Left lobe of liver (tissue), 2 donors: ENCODE measurements around the gene CPNE4. TPM values are rescaled to one million over a fixed set of nuclear protein-coding genes. Genes with fewer than 3 reads are reported as not detected.

Source experiments
- ATAC-seq: fragments of 200-7000 bp; cut with Tn5 transposase; one replicate; pipeline ENCODE4 v1.9.1; 2020; ENCODE audit warnings: mild to moderate bottlenecking, moderate library complexity
- DNase-seq: peaks from one replicate; pipeline ENCODE4 v3.0.0-alpha.2; 2020; ENCODE audit warnings: low spot score
- total RNA-seq: library from RNA; stranded (reverse); gene quantifications from one replicate; pipeline ENCODE4 v1.2.1, GENCODE V29; 2021
- donor health status: DM: no; HTN: no; CAD: no; lungs with moderate emphysema.
- donor health status: DM: no; HTN: yes; CAD: no.

Gene CPNE4
- total RNA-seq, 1 donor from 2014 or later, result not detected

DNA sequence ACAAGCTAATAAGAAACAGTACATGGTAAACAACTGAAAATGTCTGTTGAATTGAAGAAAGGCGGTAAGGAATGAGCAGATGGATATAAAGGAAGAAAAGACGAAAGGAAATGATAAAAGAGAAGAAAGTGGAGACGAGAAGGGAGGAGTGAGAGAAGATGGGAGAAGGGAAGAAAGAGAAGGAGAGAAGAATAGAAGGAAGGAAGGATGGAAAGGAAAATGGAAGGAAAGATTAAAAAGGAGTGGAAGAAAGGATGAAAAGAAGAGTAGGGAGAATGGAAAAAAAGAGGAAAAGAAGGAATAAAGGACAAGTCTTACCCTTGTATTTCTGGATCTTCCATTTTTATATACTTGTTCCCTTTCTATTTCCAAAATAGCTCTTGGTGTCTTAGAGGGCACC is 17.7 kb downstream of the CPNE4 start:
- ATAC-seq (no peak), DNase-seq (no peak)

GRCh38 chr3:132016061-132017041 is 18.5 kb downstream of the CPNE4 start:
- ATAC-seq, result no peak
- no peak for DNase-seq

GRCh38 chr3:132014105-132014504 is 20.7 kb downstream of the CPNE4 start:
- DNase-seq, result no peak
- no peak for ATAC-seq

DNA sequence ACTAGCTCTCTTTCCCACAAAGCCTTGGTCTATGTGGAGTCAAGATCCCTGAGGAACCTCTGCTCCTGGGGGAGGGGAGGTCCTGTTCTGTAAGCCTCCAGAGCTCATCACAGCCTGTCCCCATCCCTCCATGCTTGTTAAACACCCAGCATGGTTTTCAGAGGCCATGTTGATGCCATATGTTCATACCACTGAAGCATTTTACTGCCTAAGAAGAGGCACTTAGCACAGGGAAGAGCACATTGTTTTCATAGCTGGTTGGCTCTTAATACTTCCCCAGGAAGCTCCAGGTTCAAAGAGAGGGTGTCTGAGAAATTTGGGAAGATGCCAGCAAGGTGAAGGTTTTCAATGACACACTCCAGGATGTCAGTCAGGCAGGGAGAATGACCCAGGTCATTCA is 25.6 kb downstream of the CPNE4 start:
- ATAC-seq (no peak), DNase-seq (no peak)

DNA sequence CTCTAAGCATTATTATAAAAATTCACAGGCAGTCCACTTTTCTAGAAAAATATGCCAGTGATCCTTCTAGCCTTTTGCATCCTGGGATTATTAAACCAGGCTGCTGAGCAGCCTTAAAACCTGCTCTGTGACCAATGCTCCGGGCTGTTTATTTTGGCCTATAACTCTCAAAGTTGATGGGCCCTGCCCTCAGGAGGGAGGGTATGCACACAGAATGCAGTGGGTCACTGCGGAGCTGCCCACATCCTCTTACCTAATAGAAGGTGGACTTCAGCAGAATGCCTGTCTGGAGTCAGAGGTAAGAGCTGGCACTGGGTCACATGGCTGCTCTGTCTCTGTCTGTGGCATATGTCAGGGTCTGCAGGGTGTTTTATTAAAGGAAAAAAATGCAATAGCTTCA is 26.0 kb downstream of the CPNE4 start:
- no peak for ATAC-seq
- DNase-seq, result no peak

- ATAC-seq (no peak), DNase-seq (no peak)
Observed at GRCh38 chr3:132007617-132008016, 27.2 kb downstream of the CPNE4 start.

GRCh38 chr3:132006605-132007204 is 28.1 kb downstream of the CPNE4 start:
- ATAC-seq, result peak; percentile 89
- DNase-seq, result no peak

- no peak for DNase-seq
- no peak for ATAC-seq
Observed at GRCh38 chr3:132004571-132004970, 30.2 kb downstream of the CPNE4 start.

GRCh38 chr3:132003685-132004084 is 31.1 kb downstream of the CPNE4 start:
- ATAC-seq (no peak), DNase-seq (no peak)

GRCh38 chr3:132001999-132002398 is 32.8 kb downstream of the CPNE4 start:
- no peak for DNase-seq
- ATAC-seq, result no peak

GRCh38 chr3:132001036-132001435 is 33.8 kb downstream of the CPNE4 start:
- DNase-seq (no peak), ATAC-seq (no peak)

DNA sequence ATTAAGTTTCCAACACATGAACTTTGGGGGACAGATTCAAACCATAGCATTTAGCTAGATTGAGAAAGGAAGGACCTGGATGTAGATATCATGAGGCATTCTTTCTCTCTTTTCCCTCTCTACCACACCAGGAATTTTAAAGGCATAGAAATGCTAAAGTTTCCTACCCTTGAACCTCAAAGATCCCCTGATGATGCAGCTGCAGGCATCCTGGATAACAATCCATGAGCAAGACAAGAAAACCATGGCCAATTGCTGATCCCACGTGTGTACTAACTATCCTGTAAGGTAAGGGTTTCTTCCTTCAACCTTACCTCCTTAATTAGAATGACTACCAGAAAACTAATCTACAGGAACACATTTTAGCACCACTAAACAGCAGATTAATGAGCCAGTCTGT is 36.8 kb downstream of the CPNE4 start:
- ATAC-seq, result no peak

GRCh38 chr3:131995891-131996290 is 38.9 kb downstream of the CPNE4 start:
- no peak for ATAC-seq
- no peak for DNase-seq

More for the DNA sequence above, 36.8 kb downstream of the CPNE4 start:
- no peak for DNase-seq

- ATAC-seq (no peak), DNase-seq (no peak)
Observed at GRCh38 chr3:131989318-131989717, 45.5 kb downstream of the CPNE4 start.

- no peak for DNase-seq
- ATAC-seq, result no peak
Observed at GRCh38 chr3:131988209-131988608, 46.6 kb downstream of the CPNE4 start.

DNA sequence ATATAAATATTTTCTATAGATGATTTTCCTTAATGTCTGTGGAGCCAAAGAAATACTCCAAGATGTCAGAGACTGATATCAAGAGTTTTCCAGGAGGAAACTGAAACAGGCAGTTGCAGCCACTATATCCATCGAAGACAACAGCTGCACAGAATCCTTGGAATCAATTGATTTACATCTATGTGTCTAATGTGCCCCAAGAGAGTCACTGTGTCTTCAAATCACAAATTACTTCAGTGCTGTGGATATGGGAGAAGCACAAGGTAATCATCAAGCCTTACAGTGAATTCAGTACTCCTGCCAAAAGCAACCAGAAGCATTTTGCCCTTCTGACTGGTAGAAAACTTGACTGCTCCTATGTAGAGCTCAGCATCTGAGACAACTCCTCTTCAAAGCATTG is 51.1 kb downstream of the CPNE4 start:
- ATAC-seq (no peak), DNase-seq (no peak)

- DNase-seq (no peak), ATAC-seq (no peak)
Observed at GRCh38 chr3:131981323-131981722, 53.5 kb downstream of the CPNE4 start.

DNA sequence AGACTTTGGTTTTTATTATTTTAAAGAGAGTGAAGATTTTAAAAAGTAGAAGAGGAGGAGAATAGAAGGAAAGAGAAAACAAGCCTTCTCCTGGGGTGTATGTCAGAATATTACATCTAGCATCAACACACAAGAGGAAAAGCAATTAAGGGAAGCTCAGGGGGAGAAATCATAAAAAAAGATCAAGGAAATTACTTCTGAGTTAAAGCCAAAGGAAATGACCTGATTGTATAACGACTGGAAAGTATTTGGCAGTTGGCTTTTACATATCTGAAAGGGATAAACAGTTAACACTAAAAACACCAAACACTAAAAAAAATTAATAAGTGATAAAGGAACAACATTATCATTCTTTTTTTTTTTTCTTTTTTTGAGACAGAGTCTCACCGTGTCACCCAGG is 58.4 kb downstream of the CPNE4 start:
- DNase-seq (no peak), ATAC-seq (no peak)

- no peak for DNase-seq
Observed at GRCh38 chr3:131975047-131975446, 59.8 kb downstream of the CPNE4 start.

GRCh38 chr3:131973731-131974130 is 61.1 kb downstream of the CPNE4 start:
- no peak for ATAC-seq
- no peak for DNase-seq

More at GRCh38 chr3:131975047-131975446, 59.8 kb downstream of the CPNE4 start:
- no peak for ATAC-seq

- DNase-seq (no peak), ATAC-seq (no peak)
Observed at GRCh38 chr3:131972550-131972949, 62.3 kb downstream of the CPNE4 start.

GRCh38 chr3:131972091-131972490 is 62.7 kb downstream of the CPNE4 start:
- ATAC-seq, result no peak
- no peak for DNase-seq
